Measurements from ENCODE around the gene ZCWPW1.

GRCh38 chr7:100402241-100402640 lies 26.3 kb downstream of the ZCWPW1 start:
- TF ChIP-seq GATA3 (IDR thresholded peaks at IDR 0.05; ENCODE audit: low read depth, low read length) (no peak), GATA2 (IDR thresholded peaks at IDR 0.05; ENCODE audit: low read depth, low read length) (no peak)

Data from SH-SY5Y (cell line).